ENCODE measurements around the gene CYLD. TPM values are rescaled to one million over a fixed set of nuclear protein-coding genes. Genes with fewer than 3 reads are reported as not detected.

The CYLD gene
- total and polyA plus RNA-seq, 2 of the 4 experiments (the other 2 are of a cell fraction): 16.2 to 37.3 TPM

DNA sequence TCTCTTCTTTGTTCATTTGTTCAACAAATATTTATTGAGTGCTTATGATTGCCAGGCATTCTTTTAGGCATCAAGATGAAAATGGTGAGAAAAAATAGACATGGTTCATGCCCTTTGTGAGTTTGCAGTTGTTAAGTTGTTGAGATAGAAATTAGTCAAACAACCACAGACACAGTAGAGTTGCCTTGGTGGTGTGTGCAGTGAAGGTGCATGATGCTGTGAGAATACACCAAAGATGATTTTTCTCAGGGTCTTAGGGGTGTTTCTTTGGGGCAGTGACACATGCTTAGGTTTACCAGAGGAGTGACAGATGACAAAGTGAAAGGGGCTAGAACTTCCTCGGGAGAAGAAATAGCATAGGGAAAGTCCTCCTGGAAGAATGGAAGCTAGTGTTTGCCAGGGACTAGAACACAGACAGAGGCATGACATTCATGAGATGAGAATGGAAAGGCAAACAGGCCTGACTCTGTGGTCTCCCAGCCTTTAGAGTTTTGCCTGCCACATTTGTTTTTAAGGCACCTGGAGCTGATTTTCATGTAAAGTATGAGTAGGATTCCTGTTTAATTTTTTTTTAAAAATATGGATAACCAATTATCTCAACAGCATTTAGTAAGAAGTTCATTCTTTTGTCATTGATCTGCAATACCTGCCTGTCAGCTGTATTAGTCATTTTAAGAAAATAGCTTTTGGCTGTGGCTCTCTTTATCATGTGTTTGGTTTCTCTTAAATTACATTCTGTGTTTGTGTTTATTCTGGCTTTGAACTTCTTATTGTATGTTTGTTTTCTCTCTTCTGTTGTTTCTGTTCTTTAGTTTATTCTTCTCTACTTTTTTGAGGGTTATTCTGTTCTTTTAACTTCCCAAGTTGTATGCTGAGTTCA, 36.6 kb downstream of the CYLD start:
- ATAC-seq (ENCODE audit: low read depth) (no peak), DNase-seq (no peak)
- no peak overlapping the region for H3K27ac ChIP-seq (ENCODE audit: insufficient read depth, low read length)
- POLR2A ChIA-PET (ENCODE audit: unreplicated experiment): no interaction called here
- no peak overlapping the region for H4K91ac ChIP-seq (ENCODE audit: insufficient read depth, low read depth, low read length)
- intact Hi-C loops (cut with micrococcal nuclease): no loop called here
- H4K8ac ChIP-seq (ENCODE audit: low read depth in 2 of 2, low read length in 2 of 2): no peak overlapping the region
- no peaks in the 10 kb centered on the region for H3K9me3 ChIP-seq (ENCODE audit: control insufficient read depth, insufficient read depth, low read length)
- CTCF ChIA-PET: interaction anchor here (1.1 kb wide), 1 partner anchor 9 kb away, joined by 3 read pairs; no protein-coding TSS in a partner anchor
- H3K9me1 ChIP-seq (ENCODE audit: insufficient read depth, low read length): peaks cover 7% of the 10 kb centered on the region
- no peak overlapping the region for H2BK20ac ChIP-seq (ENCODE audit: low read depth, low read length)
- no peak overlapping the region for H3K9ac ChIP-seq (ENCODE audit: low read depth, low read length)
- H3K79me1 ChIP-seq (ENCODE audit: low read depth in 1 of 2, low read length in 2 of 2): peaks cover 2 to 4% of the 10 kb centered on the region in 2 experiments; a peak in 2 of 4 replicates
- no peak overlapping the region for H2BK120ac ChIP-seq (ENCODE audit: low read depth, low read length)
- no peak overlapping the region for H3K4me2 ChIP-seq (ENCODE audit: low read depth, low read length)
- in situ Hi-C loops (cut with MboI; ENCODE audit: low sequenced_read_pairs): loop anchor here (25.0 kb wide), 1 partner anchor 566 kb away; no protein-coding TSS in a partner anchor
- H4K5ac ChIP-seq (ENCODE audit: low read depth, low read length): peak overlapping the region; percentile 21; the same call in 1 of the 2 replicates
- H2BK15ac ChIP-seq (ENCODE audit: low read depth, low read length): no peak overlapping the region
- H3K14ac ChIP-seq (replicated peaks; ENCODE audit: low read depth, low read length): no peak overlapping the region
- no peak overlapping the region for H2AK9ac ChIP-seq (replicated peaks; ENCODE audit: low read depth, low read length, poor library complexity)
- H2AFZ ChIP-seq (replicated peaks; ENCODE audit: low read length, poor library complexity): no peak overlapping the region
- TF ChIP-seq POLR2A (IDR thresholded peaks at IDR 0.05; ENCODE audit: low read depth, low read length) (no peak), MAZ (IDR thresholded peaks at IDR 0.05; ENCODE audit: borderline replicate concordance, low read depth, low read length) (no peak), BHLHE40 (IDR thresholded peaks at IDR 0.05; ENCODE audit: low read depth, low read length) (no peak), RCOR1 (IDR thresholded peaks at IDR 0.05; ENCODE audit: insufficient replicate concordance, low read length) (no peak), NFE2L2 (IDR thresholded peaks at IDR 0.05; ENCODE audit: low read depth, low read length) (no peak), RFX5 (IDR thresholded peaks at IDR 0.05; ENCODE audit: low read depth, low read length) (no peak), RAD21 (IDR thresholded peaks at IDR 0.05; ENCODE audit: low read length) (no peak), USF2 (IDR thresholded peaks at IDR 0.05; ENCODE audit: low read depth, low read length) (no peak), FOS (IDR thresholded peaks at IDR 0.05; ENCODE audit: low read depth, low read length) (no peak), MAFK (IDR thresholded peaks at IDR 0.05; ENCODE audit: low read depth, low read length) (no peak), CHD1 (IDR thresholded peaks at IDR 0.05; ENCODE audit: low read depth, low read length) (no peak), MXI1 (IDR thresholded peaks at IDR 0.05; ENCODE audit: borderline replicate concordance, low read depth, low read length) (no peak)
- TF ChIP-seq, protein P1, sequence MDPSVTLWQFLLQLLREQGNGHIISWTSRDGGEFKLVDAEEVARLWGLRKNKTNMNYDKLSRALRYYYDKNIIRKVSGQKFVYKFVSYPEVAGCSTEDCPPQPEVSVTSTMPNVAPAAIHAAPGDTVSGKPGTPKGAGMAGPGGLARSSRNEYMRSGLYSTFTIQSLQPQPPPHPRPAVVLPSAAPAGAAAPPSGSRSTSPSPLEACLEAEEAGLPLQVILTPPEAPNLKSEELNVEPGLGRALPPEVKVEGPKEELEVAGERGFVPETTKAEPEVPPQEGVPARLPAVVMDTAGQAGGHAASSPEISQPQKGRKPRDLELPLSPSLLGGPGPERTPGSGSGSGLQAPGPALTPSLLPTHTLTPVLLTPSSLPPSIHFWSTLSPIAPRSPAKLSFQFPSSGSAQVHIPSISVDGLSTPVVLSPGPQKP (IDR thresholded peaks at IDR 0.05; ENCODE audit: borderline replicate concordance, low read depth, low read length): no peak
- TF ChIP-seq, protein P2, sequence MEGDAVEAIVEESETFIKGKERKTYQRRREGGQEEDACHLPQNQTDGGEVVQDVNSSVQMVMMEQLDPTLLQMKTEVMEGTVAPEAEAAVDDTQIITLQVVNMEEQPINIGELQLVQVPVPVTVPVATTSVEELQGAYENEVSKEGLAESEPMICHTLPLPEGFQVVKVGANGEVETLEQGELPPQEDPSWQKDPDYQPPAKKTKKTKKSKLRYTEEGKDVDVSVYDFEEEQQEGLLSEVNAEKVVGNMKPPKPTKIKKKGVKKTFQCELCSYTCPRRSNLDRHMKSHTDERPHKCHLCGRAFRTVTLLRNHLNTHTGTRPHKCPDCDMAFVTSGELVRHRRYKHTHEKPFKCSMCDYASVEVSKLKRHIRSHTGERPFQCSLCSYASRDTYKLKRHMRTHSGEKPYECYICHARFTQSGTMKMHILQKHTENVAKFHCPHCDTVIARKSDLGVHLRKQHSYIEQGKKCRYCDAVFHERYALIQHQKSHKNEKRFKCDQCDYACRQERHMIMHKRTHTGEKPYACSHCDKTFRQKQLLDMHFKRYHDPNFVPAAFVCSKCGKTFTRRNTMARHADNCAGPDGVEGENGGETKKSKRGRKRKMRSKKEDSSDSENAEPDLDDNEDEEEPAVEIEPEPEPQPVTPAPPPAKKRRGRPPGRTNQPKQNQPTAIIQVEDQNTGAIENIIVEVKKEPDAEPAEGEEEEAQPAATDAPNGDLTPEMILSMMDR (conservative IDR thresholded peaks at IDR 0.05; ENCODE audit: low read depth, low read length): no peak
- dilution Hi-C loops (cut with HindIII; ENCODE audit: low sequenced_read_pairs, unreplicated experiment): no loop called here
- no peak overlapping the region for H2AK5ac ChIP-seq (ENCODE audit: low read depth, low read length)
- H3K36me3 ChIP-seq (ENCODE audit: control insufficient read depth, insufficient read depth, low read length): peaks cover 13% of the 10 kb centered on the region
- H3K4me3 ChIP-seq (ENCODE audit: insufficient read depth, low read depth, low read length): no peak overlapping the region
- H3K56ac ChIP-seq (ENCODE audit: extremely low read depth, insufficient read depth, low read length): no peak overlapping the region
- BruUV-seq (replicated peaks): no TSS peak
- WGBS, 2 experiments (ENCODE audit: extremely low coverage in 2 of 2, insufficient read length in 1 of 2): no CpG with 5 or more reads among the region's 1 CpG
- no peaks in the 10 kb centered on the region for H3K4me1 ChIP-seq (ENCODE audit: control insufficient read depth, insufficient read depth, low read length)
- no peaks in the 10 kb centered on the region for H4K20me1 ChIP-seq (ENCODE audit: insufficient read depth, low read length)
- H3K23ac ChIP-seq (ENCODE audit: low read depth, low read length): no peak overlapping the region
- no peak overlapping the region for H3K4ac ChIP-seq (ENCODE audit: low read depth, low read length)
- no peak overlapping the region for H2BK5ac ChIP-seq (ENCODE audit: low read depth, low read length, poor library complexity, severe bottlenecking)
- H3K18ac ChIP-seq (ENCODE audit: low read depth, low read length): no peak overlapping the region
- no peaks in the 10 kb centered on the region for H3K27me3 ChIP-seq (ENCODE audit: control insufficient read depth, insufficient read depth, low read length)

All from IMR-90 (cell line).